LHCN-M2 (cell line): ENCODE results near the gene AGAP2. TPM values are rescaled to one million over a fixed set of nuclear protein-coding genes. Genes with fewer than 3 reads are reported as not detected.
A peak's percentile ranks its signal among the peaks of the same experiment; 100 is the strongest.

Source experiments
- DNase-seq: peaks from one replicate; pipeline ENCODE4 v3.0.0-alpha.2; 2012; ENCODE audit warnings: low read depth
- total RNA-seq: library from RNA; depleted of rRNA; stranded (reverse); fragments of >200 nt; gene quantifications from 2 replicates; pipeline ENCODE4 v1.2.3, GENCODE V29; 2014

The AGAP2 gene
- total RNA-seq, 1 experiment from 2014 or later, result 0.29 TPM

DNA sequence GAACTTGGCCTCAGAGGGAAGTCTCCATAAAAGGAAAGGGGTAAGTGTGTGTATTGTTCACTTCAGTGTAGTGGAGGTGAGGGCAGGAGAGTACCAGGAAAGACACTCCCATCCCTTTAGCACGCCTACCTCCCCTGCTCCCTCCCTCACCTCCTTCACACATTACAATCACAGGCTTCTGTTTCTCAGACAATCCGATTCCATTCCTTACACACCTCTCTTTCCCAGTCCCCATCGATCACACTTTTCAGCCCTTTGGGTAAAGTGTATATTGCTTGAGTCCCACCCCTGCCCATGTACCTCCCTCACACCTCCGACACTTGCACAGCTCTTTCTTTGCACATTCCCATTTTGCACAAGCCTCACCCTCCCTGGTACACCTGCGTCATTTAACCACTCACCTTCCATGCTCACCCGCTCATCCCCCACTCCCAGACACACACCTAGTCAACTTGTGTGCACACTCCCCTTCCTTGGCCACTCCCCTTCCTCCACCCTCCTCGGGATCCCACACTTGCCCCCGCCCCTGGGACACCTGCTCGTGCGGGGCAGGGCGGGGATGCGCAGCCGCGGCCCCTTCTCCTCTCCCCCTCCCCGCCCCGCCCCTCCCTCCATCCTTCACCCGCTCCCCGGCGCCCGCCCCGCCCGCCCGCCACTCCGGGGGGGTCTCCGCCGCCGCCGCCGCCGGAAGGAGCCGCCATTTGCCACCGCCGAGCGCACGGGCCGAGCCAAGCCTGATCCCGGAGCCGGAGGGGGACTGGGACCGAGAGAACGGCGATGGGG, 16.1 kb upstream of the AGAP2 start, which contains the start of gene MARCHF9:
MARCHF9 (plus strand) TSS at position 693 of the 783 bp plus-strand sequence. CDS start 426 bp downstream, outside the sequence.
- no peak for DNase-seq

DNA sequence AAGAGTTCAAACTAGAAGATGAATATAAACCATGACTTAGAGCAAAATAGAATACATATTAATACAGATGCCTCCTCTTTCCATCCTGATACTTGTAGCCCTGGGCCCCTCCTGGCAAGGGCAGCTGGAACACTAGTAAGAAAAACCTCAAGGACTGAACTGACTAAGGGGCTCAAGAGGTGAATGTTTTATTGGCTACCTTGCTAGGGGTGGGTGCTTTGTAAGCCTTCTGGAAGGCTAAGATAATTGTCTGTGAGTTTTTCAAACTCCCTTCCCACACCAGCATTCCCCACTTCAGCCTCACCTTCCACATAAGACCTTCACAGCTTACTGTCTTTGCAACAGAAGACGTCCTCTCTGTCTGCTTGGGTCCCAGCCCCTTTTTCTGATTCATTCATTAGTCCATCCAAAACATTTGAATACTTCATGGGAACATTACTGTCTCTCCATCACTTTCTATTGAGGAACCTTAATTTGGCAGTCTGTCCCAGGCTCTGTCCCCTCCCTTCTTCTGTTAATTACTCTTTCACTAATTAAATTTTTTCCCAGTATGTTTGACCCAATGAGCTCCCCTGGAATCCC, 15.3 kb upstream of the AGAP2 start:
- no peak for DNase-seq

DNA sequence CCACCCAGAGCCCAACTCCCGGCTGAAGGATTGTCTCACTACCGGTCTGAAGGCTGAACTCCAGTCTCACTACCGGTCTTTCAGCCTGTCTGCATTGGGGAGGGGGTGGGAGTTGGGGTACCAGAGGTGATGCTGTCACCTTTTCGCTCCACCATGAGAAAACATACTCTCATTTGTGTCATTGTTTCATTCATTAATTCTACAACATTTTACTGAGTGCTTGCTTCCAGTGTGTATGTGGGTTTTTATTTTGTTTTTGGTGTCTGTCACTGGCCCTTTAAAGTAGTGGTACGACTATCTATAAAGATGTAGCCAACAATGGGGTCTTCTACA, 14.1 kb upstream of the AGAP2 start:
- DNase-seq, result no peak

DNA sequence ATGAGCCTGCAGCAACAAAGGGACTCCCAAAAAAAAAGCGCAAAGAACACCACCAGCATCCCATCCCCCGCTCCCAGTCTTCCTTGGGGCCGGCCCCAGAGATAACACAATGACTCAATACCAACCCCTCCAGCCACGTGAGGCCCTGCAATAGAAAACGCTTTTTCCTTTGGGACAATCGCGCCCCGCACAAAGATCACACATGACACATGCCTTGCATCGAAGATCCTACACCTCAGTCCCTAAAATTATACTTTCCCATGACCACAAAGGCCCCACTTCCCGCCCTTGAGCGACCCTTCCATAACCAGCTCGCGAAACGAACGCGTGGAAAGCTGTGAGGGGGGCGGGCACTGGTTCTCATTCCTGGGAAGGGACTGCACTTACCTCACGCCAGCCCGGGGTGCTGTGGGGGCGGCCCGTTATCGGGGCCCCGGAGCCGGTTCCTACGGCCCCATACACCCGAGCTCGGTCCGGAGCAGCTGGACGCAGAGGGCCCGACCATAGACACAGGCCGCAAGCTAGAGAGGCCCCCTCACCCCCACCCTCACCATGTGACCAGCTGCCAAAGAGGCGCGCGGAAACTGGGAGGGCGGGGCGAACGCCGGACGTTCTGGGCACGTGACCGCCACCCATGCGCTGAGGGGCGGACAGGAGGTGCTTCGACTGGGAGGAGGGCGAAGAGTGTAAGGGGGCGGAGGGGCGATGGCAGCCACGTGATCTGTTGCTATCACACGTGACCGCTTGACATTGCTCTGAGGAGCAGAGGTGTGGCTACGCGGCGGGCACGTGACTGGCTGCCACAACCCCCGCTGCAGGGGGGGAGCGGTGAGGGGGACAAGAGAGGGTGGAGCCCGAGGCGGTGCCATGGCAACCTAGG, 13.5 kb upstream of the AGAP2 start, which contains the start of gene CDK4:
CDK4 (minus strand) TSS at position 523 of the 880 bp plus-strand sequence. CDS start 593 bp downstream, outside the sequence.
- DNase-seq, result peak; percentile 100

DNA sequence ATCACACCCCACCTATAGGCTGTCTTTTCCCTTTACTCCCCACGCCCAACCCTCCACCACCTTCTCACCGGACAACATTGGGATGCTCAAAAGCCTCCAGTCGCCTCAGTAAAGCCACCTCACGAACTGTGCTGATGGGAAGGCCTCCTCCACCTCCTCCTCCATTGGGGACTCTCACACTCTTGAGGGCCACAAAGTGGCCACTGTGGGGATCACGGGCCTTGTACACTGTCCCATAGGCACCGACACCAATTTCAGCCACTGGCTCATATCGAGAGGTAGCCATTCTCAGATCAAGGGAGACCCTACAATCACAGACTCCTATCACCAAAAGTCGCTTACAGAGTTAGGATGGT, 12.9 kb upstream of the AGAP2 start:
- DNase-seq, result peak; percentile 64

DNA sequence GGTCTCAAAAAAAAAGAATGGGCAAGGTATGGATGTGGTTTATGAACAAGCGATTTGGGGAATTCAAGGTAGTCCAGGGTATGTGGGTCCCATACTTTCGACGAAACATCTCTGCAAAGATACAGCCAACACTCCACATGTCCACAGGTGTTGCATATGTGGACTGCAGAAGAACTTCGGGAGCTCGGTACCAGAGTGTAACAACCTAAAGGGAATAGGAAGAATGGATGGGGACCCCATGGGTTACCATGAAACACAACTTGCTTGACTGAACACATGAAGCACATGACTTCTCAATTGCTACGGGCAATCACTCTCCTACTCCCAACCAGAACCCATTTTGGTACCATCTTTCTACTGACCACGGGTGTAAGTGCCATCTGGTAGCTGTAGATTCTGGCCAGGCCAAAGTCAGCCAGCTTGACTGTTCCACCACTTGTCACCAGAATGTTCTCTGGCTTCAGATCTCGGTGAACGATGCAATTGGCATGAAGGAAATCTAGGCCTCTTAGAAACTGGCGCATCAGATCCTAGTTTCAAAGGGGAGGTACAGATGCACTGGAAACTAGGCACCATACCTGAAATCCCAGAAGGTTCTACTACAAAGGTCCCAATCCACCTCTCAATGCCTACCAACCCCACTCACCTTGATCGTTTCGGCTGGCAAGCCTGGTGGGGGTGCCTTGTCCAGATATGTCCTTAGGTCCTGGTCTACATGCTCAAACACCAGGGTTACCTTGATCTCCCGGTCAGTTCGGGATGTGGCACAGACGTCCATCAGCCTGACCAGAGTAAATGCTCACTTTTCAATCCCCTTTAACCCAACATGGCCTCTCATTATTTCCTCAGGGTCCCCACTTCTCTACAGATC, 12.3 kb upstream of the AGAP2 start:
- DNase-seq, result no peak

DNA sequence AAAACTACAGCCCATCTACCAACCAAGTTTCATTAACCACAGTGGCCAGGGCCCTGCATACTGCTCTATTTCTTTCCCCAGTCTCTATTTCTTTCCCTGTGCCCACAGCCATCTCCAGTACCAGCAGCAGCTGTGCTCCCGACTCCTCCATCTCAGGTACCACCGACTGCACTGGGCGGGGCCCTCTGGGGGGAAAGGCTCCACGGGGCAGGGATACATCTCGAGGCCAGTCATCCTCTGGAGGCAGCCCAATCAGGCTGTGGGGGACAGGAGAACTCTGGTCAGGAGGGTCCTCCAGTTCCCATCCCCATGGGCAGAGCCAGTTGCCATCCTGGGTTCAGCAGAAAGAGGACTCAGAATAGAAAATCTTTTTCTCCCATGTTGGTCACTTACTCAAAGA, 10.5 kb upstream of the AGAP2 start:
- DNase-seq, result no peak

DNA sequence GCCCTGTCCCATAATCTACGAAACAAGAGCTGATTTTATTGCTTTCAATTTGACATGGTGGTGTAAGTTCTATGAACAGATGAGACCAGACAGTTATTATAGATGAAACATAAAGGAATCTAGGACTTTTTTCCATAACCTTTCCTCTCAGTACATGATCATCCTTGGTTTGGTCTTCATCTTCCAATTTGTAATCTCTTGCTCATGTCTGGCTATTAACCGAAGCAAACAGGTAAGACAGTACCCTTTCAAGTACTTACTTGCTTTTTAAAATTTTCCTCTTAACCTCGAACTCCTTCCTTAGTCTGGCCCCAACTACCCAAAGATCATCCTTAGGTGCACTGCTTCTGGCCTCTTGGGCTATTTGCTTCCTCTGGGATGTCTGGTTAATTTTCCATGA, 7.5 kb upstream of the AGAP2 start:
- no peak for DNase-seq

DNA sequence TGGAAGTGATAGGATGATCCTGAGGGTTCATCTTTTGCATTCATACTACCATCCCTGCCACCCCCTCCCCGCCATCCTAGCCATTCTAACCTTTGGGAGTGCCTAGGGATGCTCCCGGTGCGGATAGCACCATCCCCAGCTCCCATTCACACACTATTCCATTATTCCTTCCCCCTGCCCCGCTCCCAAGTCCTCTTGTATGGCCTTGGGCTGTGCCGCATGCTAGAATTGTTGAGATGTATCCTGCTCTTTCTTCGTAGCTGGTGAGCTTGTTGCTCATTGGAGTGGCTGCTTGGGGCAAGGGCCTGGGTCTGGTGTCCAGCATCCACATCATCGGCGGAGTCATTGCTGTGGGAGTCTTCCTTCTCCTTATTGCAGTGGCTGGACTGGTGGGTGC, 6.9 kb upstream of the AGAP2 start:
- no peak for DNase-seq

DNA sequence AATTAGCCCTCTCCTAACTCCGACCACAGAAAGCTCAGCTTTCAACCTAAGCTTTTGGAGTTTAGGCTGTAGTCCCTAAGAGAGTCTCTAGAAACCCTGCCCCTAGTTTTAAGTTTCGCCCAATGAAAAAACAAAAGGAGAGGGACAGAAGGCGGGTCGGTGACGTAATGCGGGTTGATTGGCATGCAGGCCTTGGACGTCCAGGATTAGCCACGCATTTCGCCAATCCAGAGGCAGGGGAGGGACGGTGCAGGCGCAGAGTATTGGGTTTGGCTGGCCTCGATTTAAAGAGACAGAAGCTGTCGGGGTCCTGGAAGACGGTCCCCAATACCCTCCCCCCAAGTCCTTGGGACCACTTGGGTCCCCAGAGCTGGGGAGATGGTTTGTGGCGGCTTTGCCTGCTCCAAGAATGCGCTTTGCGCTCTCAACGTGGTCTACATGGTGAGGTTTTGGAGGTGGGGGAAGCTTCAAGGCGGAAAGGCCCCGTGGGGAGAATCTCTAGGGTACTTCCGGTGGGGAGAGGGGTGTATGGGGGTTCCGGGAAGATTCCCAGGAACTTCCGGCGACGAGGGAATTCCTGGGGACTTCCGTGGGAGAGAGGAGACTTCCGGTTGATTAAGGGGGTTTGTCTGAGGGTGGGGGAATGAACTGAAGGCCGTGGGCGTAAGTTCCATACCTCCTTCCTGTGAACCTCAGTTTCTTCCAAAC, 6.4 kb upstream of the AGAP2 start, which contains the start of gene TSPAN31:
TSPAN31 (plus strand) TSS at position 263 of the 708 bp plus-strand sequence; CDS start at position 379, 116 bp downstream.
- DNase-seq, result peak; percentile 98

DNA sequence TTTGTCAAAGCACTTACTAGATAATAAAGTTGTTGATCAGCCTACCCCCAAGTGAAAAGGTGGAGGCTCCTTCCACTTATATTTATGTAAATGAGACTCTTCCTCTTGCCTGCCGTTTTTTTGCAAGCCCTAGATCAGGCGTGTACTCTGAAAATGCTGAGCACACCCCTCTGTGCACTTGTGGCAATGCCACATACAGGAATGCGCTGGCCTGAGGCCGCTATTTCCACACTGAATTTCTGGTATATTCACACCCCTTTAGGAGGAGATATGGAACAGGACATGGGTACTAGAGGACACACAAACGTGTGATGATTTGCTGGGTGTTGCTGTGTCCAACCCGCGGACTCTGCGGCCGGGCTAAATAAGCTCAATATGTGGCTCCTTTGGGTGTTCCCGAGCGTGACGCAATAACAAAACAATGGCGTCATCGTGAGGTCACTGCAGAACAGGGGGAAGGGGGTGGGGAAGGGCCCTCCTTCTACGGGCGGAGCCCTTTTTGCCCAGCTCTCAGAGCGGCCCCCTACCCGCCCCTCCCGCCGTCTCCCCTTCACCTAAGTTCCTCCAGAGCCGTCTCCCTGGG, 5.7 kb upstream of the AGAP2 start:
- no peak for DNase-seq

DNA sequence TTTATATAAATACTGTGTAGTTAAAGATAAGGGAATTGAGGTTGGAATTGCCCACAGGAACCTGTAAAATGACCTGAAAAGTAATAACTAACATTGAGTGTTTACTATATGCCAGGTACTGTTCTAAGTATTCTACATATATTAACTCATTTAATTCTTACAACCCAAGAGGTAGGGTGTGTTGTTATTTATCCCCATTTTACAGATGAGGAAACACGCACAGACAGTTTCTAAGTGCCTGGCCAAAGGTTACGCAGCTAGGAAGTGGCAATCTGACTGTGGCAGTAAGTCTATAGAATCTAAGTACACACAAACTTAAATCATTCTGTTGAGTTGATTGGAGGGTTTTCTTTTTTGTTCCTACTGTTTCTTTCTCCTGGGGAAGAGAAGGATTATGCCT, 5.2 kb upstream of the AGAP2 start:
- DNase-seq, result no peak

DNA sequence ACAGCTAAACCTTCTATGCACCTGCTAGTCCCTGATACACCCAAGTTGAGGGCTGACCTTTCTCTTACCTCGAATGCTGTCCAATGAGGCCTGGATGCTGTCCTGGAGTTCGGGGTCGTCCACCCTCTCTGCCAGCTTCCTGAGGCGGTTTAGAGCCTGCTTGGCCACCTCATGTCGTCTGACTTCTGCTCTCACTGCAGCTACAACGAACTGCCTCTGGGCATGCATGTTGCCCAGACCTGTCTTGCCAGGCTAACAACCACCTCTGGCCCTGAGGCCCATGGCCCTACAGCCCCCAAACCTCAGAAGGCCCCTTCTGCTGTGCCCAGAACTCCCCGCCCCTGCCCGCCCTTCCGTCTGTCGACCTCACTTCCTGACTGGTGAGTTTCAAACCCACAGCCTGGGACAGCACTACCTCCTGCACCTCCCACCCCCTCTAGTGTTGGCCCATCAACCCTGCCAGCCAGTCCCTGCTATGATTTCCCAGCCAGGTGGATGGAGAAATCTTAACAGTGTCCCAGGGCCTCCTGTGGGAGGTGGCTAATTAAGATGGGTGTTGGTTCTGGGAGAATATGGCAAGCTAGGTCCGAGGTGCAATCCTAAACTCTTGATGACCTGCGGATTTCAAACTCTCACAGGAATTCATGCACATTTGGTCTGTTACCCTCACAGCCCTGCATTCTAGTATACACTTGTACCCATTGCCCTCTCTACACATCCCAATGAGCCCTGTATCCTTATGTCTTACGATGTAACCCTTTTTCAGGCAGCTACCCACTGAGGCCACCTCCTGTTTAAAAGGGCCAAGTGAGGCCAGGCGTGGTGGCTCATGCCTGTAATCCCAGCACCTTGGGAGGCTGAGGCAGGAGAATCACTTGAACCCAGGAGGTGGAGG, 3.5 kb upstream of the AGAP2 start:
- DNase-seq, result no peak

DNA sequence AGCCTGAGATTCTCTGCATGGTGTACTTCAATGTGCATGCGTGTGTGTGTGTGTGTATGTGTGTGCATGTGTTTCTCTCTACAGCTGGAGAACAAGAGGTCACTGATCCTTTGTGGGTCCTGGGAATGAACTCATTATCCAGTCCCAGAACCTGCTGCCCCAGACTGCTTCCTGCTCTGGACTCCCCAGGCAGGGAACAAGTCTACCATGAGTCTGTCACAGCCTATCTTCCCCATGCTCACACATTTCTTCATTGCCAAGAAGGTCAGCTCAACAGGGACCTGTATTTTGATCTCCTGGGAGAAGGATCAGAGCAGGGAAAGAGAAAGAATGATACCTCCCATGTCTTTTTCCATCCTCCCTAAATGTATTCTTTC, 2.9 kb upstream of the AGAP2 start:
- no peak for DNase-seq

DNA sequence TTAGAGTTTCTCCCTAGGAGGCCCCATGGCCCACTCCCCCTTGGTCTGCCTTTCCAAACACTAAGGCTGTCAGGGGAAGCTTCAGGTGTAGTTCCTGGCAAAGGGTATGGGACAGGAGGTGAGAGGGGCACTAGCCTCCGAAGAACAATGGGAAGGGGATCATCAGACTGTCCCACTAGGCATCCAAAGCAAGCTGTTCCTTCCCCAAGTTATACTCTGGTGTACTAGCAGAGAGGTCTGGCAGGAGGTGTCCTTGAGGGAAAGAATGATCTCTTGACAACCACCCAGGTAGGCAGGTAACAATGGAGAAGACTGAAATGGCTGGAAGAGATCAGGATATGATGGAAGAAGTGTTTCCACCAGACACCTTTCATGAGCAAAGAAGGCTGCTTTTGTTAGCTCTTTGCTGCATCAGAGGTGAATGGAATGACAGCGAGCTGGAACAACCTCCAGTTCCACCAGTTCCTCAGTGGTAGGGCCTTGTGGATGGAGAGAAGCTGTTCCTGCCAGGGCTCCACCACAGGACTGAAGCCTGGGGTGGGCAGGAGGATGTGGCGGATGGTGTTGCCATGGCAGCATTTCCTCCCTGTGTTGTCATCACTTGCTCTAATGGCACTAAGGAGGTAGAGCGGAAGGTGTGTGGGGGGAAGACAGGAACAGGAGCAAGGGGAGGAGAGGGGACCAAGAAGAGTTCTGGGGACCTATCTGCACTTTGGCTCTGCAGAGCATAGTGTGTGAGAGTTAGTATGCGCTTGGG, 2.3 kb upstream of the AGAP2 start:
- DNase-seq, result no peak

DNA sequence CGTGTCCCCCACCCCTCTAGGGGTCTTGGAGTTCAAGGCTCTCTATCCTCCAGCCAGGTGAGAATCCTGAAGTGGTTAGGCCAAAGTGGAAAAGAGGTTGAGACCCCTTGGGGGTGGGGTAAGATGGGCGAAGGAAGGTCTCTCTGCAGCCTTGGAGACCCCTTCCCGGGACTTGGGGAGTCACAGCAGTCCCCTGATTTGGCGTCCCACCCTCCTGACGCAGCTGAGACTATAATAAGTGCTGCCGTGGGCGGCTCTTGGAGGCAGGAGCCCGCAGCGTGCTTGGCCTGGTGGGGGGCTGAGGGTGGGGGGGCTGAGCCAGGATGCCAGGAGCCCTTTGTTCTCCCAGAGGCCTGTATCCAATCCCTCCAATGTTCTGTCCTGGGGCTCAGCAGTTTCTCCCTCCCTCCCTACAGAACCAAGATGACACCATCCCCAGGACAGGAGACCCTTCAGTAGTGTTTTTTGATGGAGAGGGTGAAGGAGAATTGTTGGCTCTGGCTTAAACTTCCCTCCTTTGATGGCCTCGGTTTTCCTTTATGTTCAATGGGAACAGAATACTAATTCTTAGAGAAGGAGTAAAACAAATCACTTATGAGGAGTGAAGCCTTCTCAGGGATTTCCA, 1.5 kb upstream of the AGAP2 start:
- DNase-seq, result no peak

DNA sequence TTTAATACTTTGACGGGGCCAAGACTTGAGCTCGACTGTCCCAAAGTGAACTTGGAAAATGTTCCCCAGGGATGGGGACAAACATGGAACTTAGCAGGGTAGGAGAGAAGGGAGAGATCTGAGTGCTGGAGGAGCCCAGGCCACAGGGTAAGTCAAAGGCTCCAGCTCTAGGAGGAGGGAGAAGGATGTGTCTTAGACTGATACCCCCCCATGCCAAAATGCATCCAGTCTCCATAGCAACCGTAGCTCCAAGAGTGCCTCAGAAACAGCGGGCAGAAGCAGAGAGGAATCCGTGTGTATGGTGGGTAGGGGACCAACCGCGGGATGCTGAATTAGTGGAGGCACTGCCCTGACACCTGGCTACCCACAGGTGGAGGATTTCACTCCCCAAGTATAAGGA, 845 bp upstream of the AGAP2 start:
- DNase-seq, result no peak
